ENCODE results near the gene PBX1. TPM values are rescaled to one million over a fixed set of nuclear protein-coding genes. Genes with fewer than 3 reads are reported as not detected.

Gene PBX1
- polyA plus RNA-seq, 3 donors, result 0.07 TPM; not detected in 2

GRCh38 chr1:164804366-164804765 is 245.4 kb downstream of the PBX1 start:
- intact Hi-C loops (cut with micrococcal nuclease), result no loop called here
- Mint-ChIP-seq H3K4me1 (no peaks in the 10 kb centered on the region), H3K27me3 (ENCODE audit: low read depth in 3 of 3) (no peaks in the 10 kb centered on the region), H3K36me3 (no peaks in the 10 kb centered on the region), H3K27ac (no peak overlapping the region), H3K4me3 (no peak overlapping the region), H3K9me3 (peaks cover 0 to 5% (median 0%) of the 10 kb centered on the region in 7 donors)
- H3K27me3 ChIP-seq (ENCODE audit: control insufficient read depth in 2 of 2, insufficient read depth in 2 of 2, low read length in 2 of 2), result no peaks in the 10 kb centered on the region
- H3K9me3 ChIP-seq (replicated peaks in 1 of 2; ENCODE audit: control insufficient read depth in 1 of 2, insufficient read depth in 1 of 2, low read length in 2 of 2), result no peaks in the 10 kb centered on the region
- WGBS (ENCODE audit: insufficient coverage), result no CpG with 5 or more reads among the region's 2 CpGs
- no peak for DNase-seq
- TF ChIP-seq, protein P1, sequence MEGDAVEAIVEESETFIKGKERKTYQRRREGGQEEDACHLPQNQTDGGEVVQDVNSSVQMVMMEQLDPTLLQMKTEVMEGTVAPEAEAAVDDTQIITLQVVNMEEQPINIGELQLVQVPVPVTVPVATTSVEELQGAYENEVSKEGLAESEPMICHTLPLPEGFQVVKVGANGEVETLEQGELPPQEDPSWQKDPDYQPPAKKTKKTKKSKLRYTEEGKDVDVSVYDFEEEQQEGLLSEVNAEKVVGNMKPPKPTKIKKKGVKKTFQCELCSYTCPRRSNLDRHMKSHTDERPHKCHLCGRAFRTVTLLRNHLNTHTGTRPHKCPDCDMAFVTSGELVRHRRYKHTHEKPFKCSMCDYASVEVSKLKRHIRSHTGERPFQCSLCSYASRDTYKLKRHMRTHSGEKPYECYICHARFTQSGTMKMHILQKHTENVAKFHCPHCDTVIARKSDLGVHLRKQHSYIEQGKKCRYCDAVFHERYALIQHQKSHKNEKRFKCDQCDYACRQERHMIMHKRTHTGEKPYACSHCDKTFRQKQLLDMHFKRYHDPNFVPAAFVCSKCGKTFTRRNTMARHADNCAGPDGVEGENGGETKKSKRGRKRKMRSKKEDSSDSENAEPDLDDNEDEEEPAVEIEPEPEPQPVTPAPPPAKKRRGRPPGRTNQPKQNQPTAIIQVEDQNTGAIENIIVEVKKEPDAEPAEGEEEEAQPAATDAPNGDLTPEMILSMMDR (IDR thresholded peaks at IDR 0.05), result no peak
- no peak overlapping the region for H2AFZ ChIP-seq (ENCODE audit: insufficient read depth, low read depth, low read length, poor library complexity, severe bottlenecking)
- no peaks in the 10 kb centered on the region for H3K36me3 ChIP-seq (replicated peaks in 1 of 2; ENCODE audit: control insufficient read depth in 1 of 2, insufficient read depth in 2 of 2, low read length in 2 of 2)
- H3K27ac ChIP-seq (ENCODE audit: low read depth in 1 of 2, low read length in 2 of 2), result no peak overlapping the region
- no peak overlapping the region for H3K4me3 ChIP-seq (replicated peaks in 1 of 3; ENCODE audit: low read depth in 2 of 3, low read length in 3 of 3)
- H3K9ac ChIP-seq (ENCODE audit: insufficient read depth, low read length, poor library complexity, severe bottlenecking), result no peak overlapping the region
- no peaks in the 10 kb centered on the region for H3K79me2 ChIP-seq (ENCODE audit: insufficient read depth, low read length)
- no peak overlapping the region for H3K4me2 ChIP-seq (replicated peaks; ENCODE audit: extremely low read depth, low read length, poor library complexity, severe bottlenecking)
- H3K4me1 ChIP-seq (ENCODE audit: control insufficient read depth in 1 of 2, insufficient read depth in 2 of 2, low read length in 2 of 2), result no peaks in the 10 kb centered on the region
- H4K20me1 ChIP-seq (ENCODE audit: insufficient read depth, low read length), result no peaks in the 10 kb centered on the region

DNA sequence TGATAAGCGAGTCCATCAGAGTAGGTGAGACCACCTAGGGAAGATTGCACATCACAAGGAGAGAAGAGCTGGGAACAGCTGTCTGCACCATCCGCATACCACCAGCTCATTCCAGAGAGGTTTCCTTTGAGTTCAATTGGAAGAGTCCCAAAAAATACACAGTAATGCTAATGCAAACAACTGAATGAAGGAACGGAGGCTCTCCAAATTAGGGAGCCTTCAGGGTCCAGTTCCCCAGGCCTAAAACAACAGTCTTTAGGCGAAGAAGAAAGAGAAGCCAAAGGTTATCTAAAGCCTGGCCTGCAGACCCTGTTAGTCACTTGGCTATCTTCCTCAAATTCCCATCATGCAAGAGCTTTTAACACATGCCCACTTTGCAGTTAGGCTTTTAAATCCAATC is 246.4 kb downstream of the PBX1 start:
- Histone ChIP-seq H3K27me3 (ENCODE audit: control insufficient read depth in 2 of 2, insufficient read depth in 2 of 2, low read length in 2 of 2) (no peaks in the 10 kb centered on the region), H3K36me3 (replicated peaks in 1 of 2; ENCODE audit: control insufficient read depth in 1 of 2, insufficient read depth in 2 of 2, low read length in 2 of 2) (no peaks in the 10 kb centered on the region), H3K4me3 (replicated peaks in 1 of 3; ENCODE audit: low read depth in 2 of 3, low read length in 3 of 3) (no peak overlapping the region), H3K4me1 (ENCODE audit: control insufficient read depth in 1 of 2, insufficient read depth in 2 of 2, low read length in 2 of 2) (no peaks in the 10 kb centered on the region), H4K20me1 (ENCODE audit: insufficient read depth, low read length) (no peaks in the 10 kb centered on the region), H3K9ac (ENCODE audit: insufficient read depth, low read length, poor library complexity, severe bottlenecking) (no peak overlapping the region), H3K79me2 (ENCODE audit: insufficient read depth, low read length) (no peaks in the 10 kb centered on the region), H3K4me2 (replicated peaks; ENCODE audit: extremely low read depth, low read length, poor library complexity, severe bottlenecking) (no peak overlapping the region), H3K27ac (ENCODE audit: low read depth in 1 of 2, low read length in 2 of 2) (no peak overlapping the region), H3K9me3 (replicated peaks in 1 of 2; ENCODE audit: control insufficient read depth in 1 of 2, insufficient read depth in 1 of 2, low read length in 2 of 2) (no peaks in the 10 kb centered on the region), H2AFZ (ENCODE audit: insufficient read depth, low read depth, low read length, poor library complexity, severe bottlenecking) (no peak overlapping the region)
- no peaks in the 10 kb centered on the region for H3K27me3 Mint-ChIP-seq (ENCODE audit: low read depth in 3 of 3)
- intact Hi-C loops (cut with micrococcal nuclease), result no loop called here
- 100% methylated on average over 2 of the region's 4 CpGs for WGBS (ENCODE audit: insufficient coverage)
- TF ChIP-seq, protein P1 (IDR thresholded peaks at IDR 0.05), result no peak
- peaks cover 0 to 5% (median 0%) of the 10 kb centered on the region in 7 donors for H3K9me3 Mint-ChIP-seq
- DNase-seq, result no peak
- H3K4me1 Mint-ChIP-seq, result no peaks in the 10 kb centered on the region
- H3K4me3 Mint-ChIP-seq, result no peak overlapping the region
- H3K27ac Mint-ChIP-seq, result no peak overlapping the region
- no peaks in the 10 kb centered on the region for H3K36me3 Mint-ChIP-seq

Data from CD14-positive monocyte (primary cell).